Lung (tissue), 12 donors: ENCODE data around the gene NCOR1. TPM values are rescaled to one million over a fixed set of nuclear protein-coding genes. Genes with fewer than 3 reads are reported as not detected.
"Not testable (repeated sequence)": the region's sequence is repeated elsewhere in the genome, so short reads cannot be mapped to it uniquely, and the experiment has no call there.

Source experiments
- ATAC-seq: fragments of 200-7000 bp; cut with Tn5 transposase; one replicate; pipeline ENCODE4 v1.9.1; 2020; ENCODE audit warnings: moderate number of reproducible peaks; ENCODE audit not compliant: insufficient read depth, low FRiP score
- DNase-seq, 3 donors: peaks; one replicate each; pipeline ENCODE4 v3.0.0-alpha.2; 2013 to 2017
- H3K27ac ChIP-seq, 2 donors: one replicate each; pipeline ENCODE4 v1.5.1; 2013; ENCODE audit warnings: mild to moderate bottlenecking in 2 of 2, moderate library complexity in 2 of 2, control low read depth in 1 of 2, inconsistent platforms in 1 of 2, low read depth in 1 of 2, low read length in 1 of 2
- H3K27me3 ChIP-seq, 3 donors: one replicate each; pipeline ENCODE4 v1.5.1; 2013; ENCODE audit warnings: low read length in 2 of 3; ENCODE audit not compliant: control insufficient read depth in 3 of 3, insufficient read depth in 3 of 3
- H3K36me3 ChIP-seq, 4 donors: one replicate each; pipeline ENCODE4 v1.5.1; 2013; ENCODE audit warnings: low read length in 4 of 4, mild to moderate bottlenecking in 1 of 4, moderate library complexity in 1 of 4; ENCODE audit not compliant: control insufficient read depth in 4 of 4, insufficient read depth in 4 of 4
- H3K4me1 ChIP-seq, 5 donors: one replicate each; pipeline ENCODE4 v1.5.1; 2013; ENCODE audit warnings: low read length in 5 of 5, mild to moderate bottlenecking in 2 of 5, moderate library complexity in 1 of 5; ENCODE audit not compliant: control insufficient read depth in 5 of 5, insufficient read depth in 5 of 5
- H3K4me3 ChIP-seq: one replicate; pipeline ENCODE4 v1.5.1; 2013; ENCODE audit warnings: mild to moderate bottlenecking, control low read depth, moderate library complexity
- H3K9ac ChIP-seq, 2 donors: one replicate each; pipeline ENCODE4 v1.5.1; 2013; ENCODE audit warnings: low read length in 2 of 2, control low read depth in 1 of 2; ENCODE audit not compliant: insufficient read depth in 1 of 2
- H3K9me3 ChIP-seq, 4 donors: one replicate each; pipeline ENCODE4 v1.5.1; 2013; ENCODE audit warnings: low read length in 3 of 4, mild to moderate bottlenecking in 1 of 4, moderate library complexity in 1 of 4; ENCODE audit not compliant: control insufficient read depth in 4 of 4, insufficient read depth in 3 of 4
- CTCF ChIP-seq: IDR thresholded peaks from 2 replicates; pipeline ENCODE4 v1.5.1; 2012; ENCODE audit warnings: mild to moderate bottlenecking; ENCODE audit errors: control extremely low read depth, extremely low read depth
- WGBS, 2 donors: extraction: QIAGEN DNeasy Blood & Tissue Kit; methylation state at CpG; one replicate each; pipeline ENCODE4 v1.1.7; 2013; 5-methylcytosine and 5-hydroxymethylcytosine counted together
- polyA plus RNA-seq, 2 donors: library from polyadenylated mRNA; stranded (reverse); fragments of 200-250 nt; gene quantifications; one replicate each; pipeline ENCODE4 v1.2.1, GENCODE V29; 2013
- total RNA-seq, 2 donors: library from RNA; depleted of rRNA in 1 of 2; stranded (reverse); fragments of >200 nt in 1 of 2; gene quantifications; one replicate each; pipeline ENCODE4 v1.2.1, GENCODE V29; 2014 to 2021
- donor health status: control.
- donor health status: control.
- donor health status: Bipolar disorder and iron deficiency.
- donor health status: healthy.
- donor health status: DM: yes; HTN: yes; CAD: no.

NCOR1 gene
- total and polyA plus RNA-seq, 4 donors: 31.9 to 201 (median 80.3) TPM

GRCh38 chr17:16150251-16150856, 65.0 kb downstream of the NCOR1 start:
- Histone ChIP-seq H3K27ac (no peak overlapping the region), H3K4me3 (no peak overlapping the region), H3K9me3 (no peaks in the 10 kb centered on the region), H3K9ac (no peak overlapping the region), H3K36me3 (peaks cover 7 to 40% (median 21%) of the 10 kb centered on the region in 4 donors), H3K27me3 (no peaks in the 10 kb centered on the region), H3K4me1 (no peaks in the 10 kb centered on the region)
- no peak for TF ChIP-seq CTCF
- no peak for DNase-seq
- ATAC-seq: no peak
- 65 to 71% methylated on average over 4 of the region's 4 CpGs for WGBS, 2 donors

- ATAC-seq: no peak
- Histone ChIP-seq H3K27ac (no peak overlapping the region), H3K4me1 (no peaks in the 10 kb centered on the region), H3K9ac (no peak overlapping the region), H3K27me3 (no peaks in the 10 kb centered on the region), H3K4me3 (no peak overlapping the region), H3K36me3 (peaks cover 9 to 34% (median 20%) of the 10 kb centered on the region in 4 donors), H3K9me3 (no peaks in the 10 kb centered on the region)
- TF ChIP-seq CTCF: no peak
- WGBS, 2 donors: 94 to 98% methylated on average over 2 of the region's 2 CpGs
- no peak for DNase-seq
Measured at GRCh38 chr17:16148596-16148995, 66.7 kb downstream of the NCOR1 start.

DNA sequence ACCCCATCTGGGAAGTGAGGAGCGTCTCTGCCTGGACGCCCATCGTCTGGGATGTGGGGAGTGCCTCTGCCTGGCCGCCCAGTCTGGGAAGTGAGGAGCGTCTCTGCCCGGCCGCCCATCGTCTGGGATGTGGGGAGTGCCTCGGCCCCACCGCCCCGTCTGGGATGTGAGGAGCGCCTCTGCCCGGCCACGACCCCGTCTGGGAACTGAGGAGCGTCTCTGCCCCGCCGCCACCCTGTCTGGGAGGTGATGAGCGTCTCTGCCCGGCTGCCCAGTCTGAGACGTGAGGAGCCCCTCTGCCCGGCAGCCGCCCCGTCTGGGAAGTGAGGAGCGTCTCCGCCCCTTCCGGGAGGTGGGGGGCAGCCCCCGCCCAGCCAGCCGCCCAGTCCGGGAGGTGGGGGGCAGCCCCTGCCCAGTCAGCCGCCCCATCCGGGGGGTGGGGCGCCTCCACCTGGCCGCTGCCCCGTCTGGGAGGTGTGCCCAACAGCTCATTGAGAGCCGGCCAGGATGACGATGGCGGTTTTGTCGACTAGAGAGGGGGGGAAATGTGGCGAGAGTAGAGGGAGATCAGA, 69.9 kb downstream of the NCOR1 start:
- H3K36me3 ChIP-seq: peaks cover 15 to 39% (median 22%) of the 10 kb centered on the region in 4 donors
- 95 to 96% methylated on average over 39 to 40 of the region's 40 CpGs for WGBS, 2 donors
- H3K4me3 ChIP-seq, H3K9ac ChIP-seq, ATAC-seq, DNase-seq, H3K9me3 ChIP-seq, H3K4me1 ChIP-seq, H3K27ac ChIP-seq, H3K27me3 ChIP-seq: not testable (repeated sequence)

DNA sequence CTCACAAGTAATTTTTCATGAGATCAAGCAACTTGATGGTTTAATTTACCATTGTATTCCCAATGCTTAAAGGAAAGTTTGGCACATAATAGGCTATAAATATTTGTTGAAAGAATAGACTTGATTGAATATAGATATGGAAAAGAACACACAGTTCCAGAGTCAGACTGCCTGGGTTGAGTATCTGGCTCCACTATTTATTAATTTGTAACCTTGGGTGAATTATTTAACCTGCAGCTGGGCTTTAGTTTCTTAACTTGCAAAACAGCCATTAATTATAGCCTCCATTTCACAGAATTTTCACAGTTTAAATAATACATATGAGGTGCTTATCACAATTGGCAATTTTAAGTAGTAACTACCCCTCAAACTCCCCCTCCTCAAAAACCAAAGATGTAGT, 73.6 kb downstream of the NCOR1 start:
- no peaks in the 10 kb centered on the region for H3K4me1 ChIP-seq
- DNase-seq (no peak), ATAC-seq (no peak)
- H3K4me3 ChIP-seq: no peak overlapping the region
- H3K27ac ChIP-seq: no peak overlapping the region
- no peaks in the 10 kb centered on the region for H3K27me3 ChIP-seq
- H3K36me3 ChIP-seq: peaks cover 11 to 33% (median 19%) of the 10 kb centered on the region in 4 donors
- TF ChIP-seq CTCF: no peak
- no peaks in the 10 kb centered on the region for H3K9me3 ChIP-seq
- H3K9ac ChIP-seq: no peak overlapping the region
